HG03175 (cell line): ENCODE measurements around the gene FOLR3.
"Not testable (repeated sequence)": the region's sequence is repeated elsewhere in the genome, so short reads cannot be mapped to it uniquely, and the experiment has no call there.

Experiments
- ATAC-seq: cut with Tn5 transposase; IDR thresholded peaks from one replicate; pipeline ENCODE4 v1.9.1; 2021; ENCODE audit warnings: mild to moderate bottlenecking, moderate library complexity; ENCODE audit not compliant: unreplicated experiment

The FOLR3 gene

DNA sequence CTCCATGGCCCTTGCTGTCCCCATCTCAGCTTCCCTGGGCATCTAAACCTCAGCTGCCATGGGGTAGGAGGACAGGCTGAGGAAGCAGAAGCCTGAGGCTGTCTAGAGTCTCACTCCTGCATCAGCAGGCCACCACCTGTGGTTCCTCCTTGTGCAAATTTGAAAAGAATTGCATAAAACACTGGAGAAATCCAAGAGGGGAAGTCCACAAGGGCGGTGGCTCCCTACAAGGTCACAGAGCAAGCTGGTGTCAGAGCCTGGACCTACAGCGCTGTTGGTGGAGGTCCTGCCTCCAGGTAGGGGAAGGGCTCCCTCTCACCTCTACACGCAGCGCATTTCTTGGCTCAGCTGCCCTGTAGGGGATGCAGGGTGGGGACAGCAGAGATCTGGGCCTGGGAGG lies at the start of gene FOLR3:
TSS of gene FOLR3 (plus strand) at position 253 of the 400 bp plus-strand sequence. CDS start 228 bp downstream, outside the sequence.
- not testable (repeated sequence) for ATAC-seq

GRCh38 chr11:72088076-72088808 lies 47.3 kb upstream of the FOLR3 start:
- no peak for ATAC-seq

DNA sequence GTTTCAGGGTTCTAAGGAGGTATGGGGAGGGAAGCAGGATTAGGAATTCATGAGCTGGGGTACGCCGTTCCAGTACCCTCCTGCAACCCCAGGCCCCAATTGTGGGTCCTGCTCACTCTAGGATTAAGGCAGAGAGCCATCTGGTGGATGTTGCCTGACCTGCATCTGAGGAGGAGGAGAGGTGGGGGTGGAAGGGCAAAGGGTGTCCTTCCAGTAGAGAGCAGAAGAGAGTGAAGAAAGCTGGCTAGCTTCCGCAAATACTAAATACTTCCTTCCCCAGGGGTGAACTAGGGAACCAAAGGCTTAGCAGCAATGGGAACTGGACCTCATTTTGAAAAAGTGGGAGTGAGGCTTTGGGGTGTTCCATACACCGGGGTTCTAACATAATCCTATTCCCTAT lies 44.2 kb upstream of the FOLR3 start:
- no peak for ATAC-seq

- no peak for ATAC-seq
Observed at GRCh38 chr11:72098741-72099140, 36.8 kb upstream of the FOLR3 start.

DNA sequence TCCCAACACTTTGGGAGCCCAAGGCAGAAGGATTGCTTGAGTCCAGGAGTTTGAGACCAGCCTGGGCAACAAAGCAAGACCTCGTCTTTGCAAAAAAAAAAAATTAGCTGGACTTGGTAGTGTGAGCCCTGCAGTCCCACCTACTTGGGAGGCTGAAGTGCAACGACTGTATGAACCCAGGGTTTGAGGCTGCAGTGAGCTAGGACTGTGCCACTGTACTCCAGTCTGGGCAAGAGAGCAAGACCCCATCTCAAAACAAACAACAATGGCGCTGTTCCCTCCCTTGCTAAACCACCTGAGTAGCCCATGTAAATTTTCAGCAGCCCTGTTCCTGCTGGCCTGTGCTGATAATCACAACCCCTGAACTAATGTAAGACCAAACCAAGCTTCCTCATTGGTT lies 35.5 kb upstream of the FOLR3 start:
- ATAC-seq, result no peak

DNA sequence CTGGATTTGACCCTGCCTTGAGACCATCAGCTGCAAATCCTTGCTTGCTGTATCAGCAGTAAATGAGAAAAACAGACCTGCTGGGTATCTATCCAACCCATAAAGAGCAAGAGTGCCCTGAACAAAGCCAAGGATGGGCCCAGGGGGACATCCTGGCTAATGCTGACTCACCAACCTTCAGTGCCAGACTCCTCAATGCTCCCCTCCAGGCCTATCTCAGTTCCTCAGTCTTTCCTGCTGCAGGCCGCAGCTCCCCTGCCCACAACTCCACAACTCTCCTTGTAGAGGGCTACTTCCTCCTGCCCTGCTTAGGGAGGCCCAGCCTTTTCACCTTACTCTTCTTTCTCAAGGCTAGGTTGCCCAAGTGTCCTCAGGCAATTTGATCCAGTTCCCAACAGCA lies 35.1 kb upstream of the FOLR3 start:
- no peak for ATAC-seq

DNA sequence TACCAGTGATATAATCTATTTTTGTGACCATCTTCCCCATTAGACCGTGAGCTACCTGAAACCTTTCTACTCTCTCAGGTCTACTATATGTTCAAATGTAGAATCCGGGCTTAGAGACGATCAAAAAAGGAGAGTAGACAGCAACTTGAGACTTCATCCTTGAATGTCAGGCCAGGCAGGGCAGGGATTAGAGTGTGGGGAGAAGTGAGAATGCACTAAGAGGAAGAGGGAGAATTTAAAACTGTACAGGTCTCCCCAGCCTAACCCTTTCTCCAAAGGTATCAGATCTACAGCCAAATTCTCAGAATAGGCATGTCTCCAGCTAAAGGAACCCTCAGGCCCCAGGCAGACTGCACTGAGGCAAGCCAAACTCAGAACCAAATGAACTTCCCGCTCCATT lies 33.4 kb upstream of the FOLR3 start:
- no peak for ATAC-seq

DNA sequence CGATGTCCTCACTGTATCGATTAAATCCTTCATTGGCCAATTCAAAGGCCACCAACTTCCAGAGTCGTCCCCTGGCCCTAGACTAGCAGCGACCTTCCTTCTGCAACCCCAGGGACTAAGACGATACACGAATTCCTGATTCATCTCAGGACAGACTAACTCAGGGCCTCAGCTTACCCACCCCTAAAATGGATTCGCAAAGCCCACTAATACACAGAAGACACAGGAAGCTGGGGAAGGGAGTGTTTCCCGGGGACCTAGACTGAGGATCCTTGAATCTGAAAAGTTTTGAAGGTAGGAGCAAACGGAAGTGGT lies 32.9 kb upstream of the FOLR3 start:
- ATAC-seq, result no peak

GRCh38 chr11:72102946-72103753 lies 32.4 kb upstream of the FOLR3 start, which contains the start of gene LAMTOR1:
LAMTOR1 (minus strand) TSS chr11:72103297; CDS start chr11:72103224, 73 bp downstream.
- ATAC-seq, result peak; percentile 92

GRCh38 chr11:72103754-72104167 lies 31.8 kb upstream of the FOLR3 start:
- no peak for ATAC-seq

DNA sequence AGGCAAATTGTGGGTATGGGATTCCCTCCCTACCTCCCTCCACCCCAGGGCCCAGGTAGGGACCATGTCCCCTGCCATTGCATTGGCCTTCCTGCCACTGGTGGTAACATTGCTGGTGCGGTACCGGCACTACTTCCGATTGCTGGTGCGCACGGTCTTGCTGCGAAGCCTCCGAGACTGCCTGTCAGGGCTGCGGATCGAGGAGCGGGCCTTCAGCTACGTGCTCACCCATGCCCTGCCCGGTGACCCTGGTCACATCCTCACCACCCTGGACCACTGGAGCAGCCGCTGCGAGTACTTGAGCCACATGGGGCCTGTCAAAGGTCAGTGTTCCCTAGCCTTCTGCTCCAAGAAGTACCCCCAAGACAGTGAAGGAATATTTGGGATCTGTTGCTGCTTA lies 29.6 kb upstream of the FOLR3 start, which contains the start of gene TOMT:
TSS of gene TOMT (plus strand) at position 37 of the 400 bp plus-strand sequence. CDS start at position 65, 28 bp downstream.
- no peak for ATAC-seq

DNA sequence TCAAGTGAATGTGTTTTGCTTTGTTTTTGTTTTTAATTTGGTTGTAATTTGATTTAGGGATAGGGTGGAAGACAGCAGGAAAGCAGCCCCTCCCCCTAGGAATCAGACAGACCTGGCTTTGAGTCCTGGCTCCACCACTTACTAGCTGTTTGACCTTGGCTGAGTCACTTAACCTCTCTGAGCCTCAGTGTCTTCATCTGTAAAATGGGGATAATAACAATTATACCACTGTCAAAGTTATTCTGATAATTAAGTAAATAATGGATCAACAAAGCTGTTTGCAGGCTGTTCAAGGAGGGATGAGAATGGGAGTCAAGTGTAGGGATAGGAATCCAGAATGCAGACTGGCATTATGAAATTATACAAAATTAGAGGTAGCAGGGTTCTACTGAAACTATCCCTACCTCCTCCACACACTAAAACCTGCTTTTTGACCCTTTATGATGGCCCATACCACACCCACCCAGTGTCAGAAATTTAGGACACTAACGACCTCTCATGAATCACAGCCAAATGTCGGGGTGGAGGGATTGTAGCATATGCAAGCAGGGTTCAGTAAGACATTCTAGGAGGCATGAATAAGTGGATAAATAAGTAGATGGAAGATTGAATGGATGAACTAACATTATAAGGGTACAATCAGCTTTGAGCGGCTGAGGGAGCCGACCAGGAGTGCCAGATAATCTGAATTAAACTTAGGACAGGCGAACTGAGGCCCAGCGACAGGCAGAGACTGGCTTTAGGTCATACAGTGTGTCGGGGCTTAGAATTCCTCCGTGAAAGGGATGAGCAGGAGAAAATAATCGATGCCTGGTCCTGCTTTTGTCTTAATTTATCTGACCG lies 24.0 kb upstream of the FOLR3 start:
- peak; percentile 1 for ATAC-seq

- peak; percentile 93 for ATAC-seq
Observed at GRCh38 chr11:72112143-72112977, 23.2 kb upstream of the FOLR3 start, which contains the start of gene ANAPC15. ANAPC15 (minus strand) TSS chr11:72112695; CDS start chr11:72111276, 1,419 bp downstream.

GRCh38 chr11:72112978-72113808 lies 22.3 kb upstream of the FOLR3 start:
- ATAC-seq, result no peak

- no peak for ATAC-seq
Observed at GRCh38 chr11:72114570-72114969, 21.0 kb upstream of the FOLR3 start.

DNA sequence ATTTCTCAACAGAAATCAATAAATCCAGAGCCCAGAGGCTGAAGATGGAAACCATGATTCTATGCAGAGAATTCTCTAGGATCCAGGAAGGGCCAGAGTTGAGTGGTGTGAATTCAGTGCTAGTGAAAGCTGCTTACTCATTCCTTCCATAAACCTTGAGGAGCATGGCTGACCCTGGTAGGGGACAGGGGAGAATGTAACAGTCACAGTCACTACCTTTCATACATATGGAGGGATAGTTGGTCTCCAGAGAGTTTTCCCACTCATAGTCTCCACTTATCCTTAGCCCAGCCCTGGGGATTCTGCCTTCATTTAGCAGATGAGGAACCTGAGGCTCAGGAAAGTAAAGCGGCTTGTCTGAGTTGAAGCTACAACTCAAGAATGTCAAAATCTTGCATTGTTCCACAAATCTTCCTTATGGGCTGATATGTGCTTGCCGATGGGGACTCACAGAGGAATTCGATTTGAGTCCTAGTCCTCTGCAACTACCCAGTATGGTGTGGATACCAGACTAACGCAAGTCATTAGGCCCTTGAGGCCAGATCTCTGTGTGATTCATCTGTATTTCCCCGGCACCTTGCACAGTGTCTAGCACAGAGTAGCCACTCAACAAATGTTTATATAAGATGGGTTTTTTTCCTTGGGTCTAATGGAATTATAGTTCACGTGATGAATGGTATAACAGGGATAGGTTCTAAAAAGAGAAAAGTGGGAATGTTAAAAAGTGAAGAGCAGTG lies 19.3 kb upstream of the FOLR3 start:
- ATAC-seq, result no peak

- no peak for ATAC-seq
Observed at GRCh38 chr11:72119198-72119597, 16.3 kb upstream of the FOLR3 start.

GRCh38 chr11:72120930-72121329 lies 14.6 kb upstream of the FOLR3 start:
- no peak for ATAC-seq

DNA sequence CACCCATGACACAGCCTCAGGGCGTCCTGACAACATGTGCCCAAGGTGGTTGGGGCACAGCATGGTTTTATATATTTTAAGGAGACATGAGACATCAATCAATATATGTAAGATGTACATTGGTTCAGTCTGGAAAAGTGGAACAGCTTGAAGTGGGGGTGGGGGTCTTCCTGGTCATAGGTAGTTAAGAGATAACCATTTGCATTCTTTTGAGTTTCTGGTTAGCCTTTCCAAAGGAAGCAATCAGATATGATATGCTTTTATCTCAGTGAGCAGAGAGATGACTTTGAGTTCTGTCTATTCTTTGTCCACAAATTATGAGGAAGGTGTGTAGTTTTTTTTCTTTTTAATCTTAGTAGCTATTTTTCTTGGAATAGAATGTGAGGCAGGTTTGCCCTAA lies 12.9 kb upstream of the FOLR3 start:
- ATAC-seq, result no peak
